GM23338 (cell line): ENCODE results near the gene TAOK2. TPM values are rescaled to one million over a fixed set of nuclear protein-coding genes. Genes with fewer than 3 reads are reported as not detected.
A peak's percentile ranks its signal among the peaks of the same experiment; 100 is the strongest.

Source experiments
- ATAC-seq: fragments of 200-7000 bp; cut with Tn5 transposase; 3 replicates; pipeline ENCODE4 v1.9.1; 2020
- DNase-seq: peaks from one replicate; pipeline ENCODE4 v3.0.0-alpha.2; 2015; ENCODE audit warnings: low spot score
- H2AFZ ChIP-seq: fragments of 200-600 bp; sonication (generic); 2 replicates; pipeline ENCODE4 v1.8.0; 2016; ENCODE audit warnings: antibody characterized with exemption, mild to moderate bottlenecking, moderate library complexity
- H3F3A ChIP-seq: fragments of 200-600 bp; sonication (generic); replicated peaks from 2 replicates; pipeline ENCODE4 v1.8.0; 2017; ENCODE audit warnings: antibody characterized with exemption, mixed run types, low read depth
- H3K27ac ChIP-seq: fragments of 200-600 bp; sonication (generic); 2 replicates; pipeline ENCODE4 v1.6.1; 2016; ENCODE audit warnings: low read depth
- H3K27me3 ChIP-seq: fragments of 200-600 bp; sonication (generic); 2 replicates; pipeline ENCODE4 v1.8.0; 2016; ENCODE audit warnings: mild to moderate bottlenecking, mixed run types, moderate library complexity; ENCODE audit not compliant: insufficient read depth
- H3K36me3 ChIP-seq: fragments of 200-600 bp; sonication (generic); 2 replicates; pipeline ENCODE4 v1.8.0; 2016; ENCODE audit warnings: mild to moderate bottlenecking; ENCODE audit not compliant: insufficient read depth
- H3K4me1 ChIP-seq: fragments of 200-600 bp; sonication (generic); 2 replicates; pipeline ENCODE4 v1.8.0; 2016; ENCODE audit warnings: mild to moderate bottlenecking, moderate library complexity; ENCODE audit not compliant: insufficient read depth
- H3K4me2 ChIP-seq: fragments of 200-600 bp; sonication (generic); 2 replicates; pipeline ENCODE4 v1.7.1; 2017; ENCODE audit warnings: mixed run types
- H3K4me3 ChIP-seq: fragments of 200-600 bp; sonication (generic); 2 replicates; pipeline ENCODE4 v1.6.1; 2016; ENCODE audit warnings: mixed run types
- H3K79me2 ChIP-seq: fragments of 200-600 bp; sonication (generic); replicated peaks from 2 replicates; pipeline ENCODE4 v1.8.0; 2017; ENCODE audit warnings: mild to moderate bottlenecking; ENCODE audit not compliant: insufficient read depth
- H3K9me2 ChIP-seq: fragments of 200-600 bp; sonication (generic); 2 replicates; pipeline ENCODE4 v1.8.0; 2017; ENCODE audit not compliant: insufficient read depth
- H4K20me1 ChIP-seq: fragments of 200-600 bp; sonication (generic); replicated peaks from 2 replicates; pipeline ENCODE4 v1.8.0; 2017; ENCODE audit warnings: mild to moderate bottlenecking; ENCODE audit not compliant: insufficient read depth
- H3K27ac Mint-ChIP-seq: 2 replicates; pipeline ENCODE4 v1.8.0; 2020; ENCODE audit warnings: inconsistent platforms, mild to moderate bottlenecking, moderate library complexity, mixed read lengths
- H3K27me3 Mint-ChIP-seq: 3 replicates; pipeline ENCODE4 v1.8.0; 2022; ENCODE audit warnings: low read depth, mild to moderate bottlenecking, moderate library complexity, mixed read lengths, inconsistent platforms; ENCODE audit not compliant: insufficient read depth, poor library complexity
- H3K36me3 Mint-ChIP-seq: 3 replicates; pipeline ENCODE4 v1.8.0; 2021; ENCODE audit warnings: low read depth, mild to moderate bottlenecking, inconsistent platforms, moderate library complexity, mixed read lengths
- H3K4me1 Mint-ChIP-seq: 3 replicates; pipeline ENCODE4 v1.8.0; 2020; ENCODE audit warnings: mild to moderate bottlenecking, inconsistent platforms, mixed read lengths
- H3K4me3 Mint-ChIP-seq: 3 replicates; pipeline ENCODE4 v1.8.0; 2021; ENCODE audit warnings: moderate library complexity, mild to moderate bottlenecking, inconsistent platforms, mixed read lengths
- H3K9me3 Mint-ChIP-seq: 3 replicates; pipeline ENCODE4 v1.8.0; 2020; ENCODE audit warnings: moderate library complexity, mild to moderate bottlenecking, inconsistent platforms, mixed read lengths
- CREB1 ChIP-seq: fragments of 250-450 bp; sonication (Bioruptor Pico); IDR thresholded peaks from 2 replicates; pipeline ENCODE4 v1.5.0; 2020; ENCODE audit warnings: low read depth, mild to moderate bottlenecking, moderate library complexity
- EZH2 ChIP-seq: fragments of 200-600 bp; sonication (generic); IDR thresholded peaks from one replicate; pipeline ENCODE4 v1.8.0; 2017; ENCODE audit warnings: antibody characterized with exemption, mild to moderate bottlenecking, low read depth; ENCODE audit not compliant: unreplicated experiment
- EZH2phosphoT487 ChIP-seq: fragments of 200-600 bp; sonication (generic); IDR thresholded peaks from one replicate; pipeline ENCODE4 v1.8.1; 2018; ENCODE audit warnings: antibody characterized with exemption; ENCODE audit not compliant: unreplicated experiment
- POLR2AphosphoS5 ChIP-seq: IDR thresholded peaks from 2 replicates; pipeline ENCODE4 v1.6.1; 2016; ENCODE audit warnings: antibody characterized with exemption, low read depth
- STAT1 ChIP-seq: IDR thresholded peaks from one replicate; pipeline ENCODE4 v1.6.1; 2016; ENCODE audit warnings: antibody characterized with exemption; ENCODE audit not compliant: unreplicated experiment
- long read RNA-seq: library from polyadenylated mRNA; unstranded; transcript quantifications from one replicate; pipeline ENCODE4 v2.0.0, GENCODE V29; 2020; ENCODE audit not compliant: unreplicated experiment
- polyA plus RNA-seq: library from polyadenylated mRNA; unstranded; fragments of >200 nt; fragmentation: Nextera tagmentation; extraction: Ambion mirVana; gene quantifications from 2 replicates; pipeline ENCODE4 v1.2.1, GENCODE V29; 2016
- total RNA-seq: library from RNA; depleted of rRNA; stranded (reverse); fragments of >200 nt; shearing (Covaris generic); gene quantifications from 2 replicates; pipeline ENCODE4 v1.2.3, GENCODE V29; 2014; rRNA removed
- TF ChIP-seq, protein P1 (sequence below): fragments of 250-450 bp; sonication (Bioruptor Pico); IDR thresholded peaks from 2 replicates; pipeline ENCODE4 v1.5.0; 2020; ENCODE audit warnings: mild to moderate bottlenecking, moderate library complexity
- TF ChIP-seq, protein P2 (sequence below): IDR thresholded peaks from 2 replicates; pipeline ENCODE4 v1.6.1; 2016; ENCODE audit warnings: antibody characterized with exemption
- TF ChIP-seq, protein P3 (sequence below): IDR thresholded peaks from one replicate; pipeline ENCODE4 v1.6.1; 2018; ENCODE audit warnings: antibody characterized with exemption; ENCODE audit not compliant: unreplicated experiment

The TAOK2 gene
- total RNA-seq, result 36.5 and 45.2 TPM in 2 replicates
- 8.8 and 10.1 TPM in 2 replicates for polyA plus RNA-seq
- long read RNA-seq, partial matches to known transcripts, result 0 of 1 reads
- long read RNA-seq, other reads (novel, unspliced or antisense), result 1 of 1 reads

DNA sequence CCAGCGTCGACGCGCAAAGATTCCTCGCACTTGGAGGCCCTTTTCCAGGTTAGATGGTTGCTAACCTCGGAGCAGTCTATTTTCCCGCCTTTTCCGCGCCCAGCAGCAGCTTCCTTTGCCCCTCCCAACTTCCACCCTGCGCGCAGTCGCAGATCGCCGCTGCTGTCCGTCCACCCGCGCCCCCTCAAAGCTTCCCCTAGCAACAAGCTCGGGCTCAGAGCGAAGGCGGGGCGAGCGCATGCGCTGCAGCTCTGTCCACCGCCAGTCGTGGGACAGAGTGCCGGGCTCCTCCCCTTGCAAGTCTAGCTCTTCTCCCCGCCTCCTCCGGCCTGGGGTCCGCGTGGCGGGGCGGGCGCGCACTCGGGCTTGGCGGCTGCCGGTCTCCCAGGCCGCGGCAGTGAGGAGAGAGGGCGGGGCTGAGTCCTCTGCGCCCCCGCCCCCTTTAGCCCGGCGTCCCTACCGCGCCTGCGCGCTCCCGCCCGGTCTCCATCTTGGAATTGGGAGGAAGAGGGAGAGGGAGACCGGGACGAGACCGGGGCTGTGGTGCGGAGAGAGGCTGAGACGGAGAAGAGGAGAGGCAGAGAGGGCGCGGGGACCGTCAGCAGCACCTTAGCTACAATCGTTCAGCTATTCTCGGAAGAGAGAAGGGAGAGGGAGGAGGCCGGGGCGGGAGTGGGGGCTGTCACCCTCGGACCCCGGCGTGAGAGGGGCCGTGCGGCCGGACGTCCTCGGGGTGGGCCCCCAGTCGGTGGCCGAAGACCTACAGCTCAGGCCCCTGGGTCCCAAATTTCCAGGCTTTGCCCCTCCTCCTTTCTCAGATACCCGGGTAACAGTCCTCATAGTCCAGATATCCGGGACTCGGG, at the start of gene TAOK2:
Gene TAOK2 (plus strand): TSS at position 485 of the 863 bp plus-strand sequence. CDS start 3,905 bp downstream, outside the sequence.
- peaks cover 29% of the 10 kb centered on the region for H3K4me1 Mint-ChIP-seq
- H3K27me3 ChIP-seq, result peaks cover 16% of the 10 kb centered on the region
- peaks cover 23% of the 10 kb centered on the region; the same call in 1 of the 2 replicates for H3F3A ChIP-seq
- peak within 1 kb of the TSS; percentile 100 for H3K4me2 ChIP-seq
- H3K9me2 ChIP-seq, result peaks cover 4% of the 10 kb centered on the region; the same call in 1 of the 2 replicates
- DNase-seq (peak; percentile 99), ATAC-seq (peak; percentile 95)
- H3K27ac ChIP-seq, result peak within 1 kb of the TSS; percentile 74
- H3K9me3 Mint-ChIP-seq, result peaks cover 21% of the 10 kb centered on the region
- peak within 1 kb of the TSS; percentile 97 for H3K4me3 Mint-ChIP-seq
- peaks cover 40% of the 10 kb centered on the region for H3K36me3 Mint-ChIP-seq
- H3K4me3 ChIP-seq, result peak within 1 kb of the TSS; percentile 98
- H3K4me1 ChIP-seq, result peaks cover 27% of the 10 kb centered on the region
- H3K36me3 ChIP-seq, result peaks cover 13% of the 10 kb centered on the region
- H3K79me2 ChIP-seq, result peaks cover 37% of the 10 kb centered on the region
- peaks cover 17% of the 10 kb centered on the region for H4K20me1 ChIP-seq
- H3K27ac Mint-ChIP-seq, result peak within 1 kb of the TSS; percentile 92
- TF ChIP-seq STAT1 (no peak), EZH2phosphoT487 (no peak), POLR2AphosphoS5 (peak; percentile 96), EZH2 (no peak), CREB1 (CRISPR knock-in tag) (peak; percentile 22; the same call in 1 of the 2 replicates)
- TF ChIP-seq, protein P1, sequence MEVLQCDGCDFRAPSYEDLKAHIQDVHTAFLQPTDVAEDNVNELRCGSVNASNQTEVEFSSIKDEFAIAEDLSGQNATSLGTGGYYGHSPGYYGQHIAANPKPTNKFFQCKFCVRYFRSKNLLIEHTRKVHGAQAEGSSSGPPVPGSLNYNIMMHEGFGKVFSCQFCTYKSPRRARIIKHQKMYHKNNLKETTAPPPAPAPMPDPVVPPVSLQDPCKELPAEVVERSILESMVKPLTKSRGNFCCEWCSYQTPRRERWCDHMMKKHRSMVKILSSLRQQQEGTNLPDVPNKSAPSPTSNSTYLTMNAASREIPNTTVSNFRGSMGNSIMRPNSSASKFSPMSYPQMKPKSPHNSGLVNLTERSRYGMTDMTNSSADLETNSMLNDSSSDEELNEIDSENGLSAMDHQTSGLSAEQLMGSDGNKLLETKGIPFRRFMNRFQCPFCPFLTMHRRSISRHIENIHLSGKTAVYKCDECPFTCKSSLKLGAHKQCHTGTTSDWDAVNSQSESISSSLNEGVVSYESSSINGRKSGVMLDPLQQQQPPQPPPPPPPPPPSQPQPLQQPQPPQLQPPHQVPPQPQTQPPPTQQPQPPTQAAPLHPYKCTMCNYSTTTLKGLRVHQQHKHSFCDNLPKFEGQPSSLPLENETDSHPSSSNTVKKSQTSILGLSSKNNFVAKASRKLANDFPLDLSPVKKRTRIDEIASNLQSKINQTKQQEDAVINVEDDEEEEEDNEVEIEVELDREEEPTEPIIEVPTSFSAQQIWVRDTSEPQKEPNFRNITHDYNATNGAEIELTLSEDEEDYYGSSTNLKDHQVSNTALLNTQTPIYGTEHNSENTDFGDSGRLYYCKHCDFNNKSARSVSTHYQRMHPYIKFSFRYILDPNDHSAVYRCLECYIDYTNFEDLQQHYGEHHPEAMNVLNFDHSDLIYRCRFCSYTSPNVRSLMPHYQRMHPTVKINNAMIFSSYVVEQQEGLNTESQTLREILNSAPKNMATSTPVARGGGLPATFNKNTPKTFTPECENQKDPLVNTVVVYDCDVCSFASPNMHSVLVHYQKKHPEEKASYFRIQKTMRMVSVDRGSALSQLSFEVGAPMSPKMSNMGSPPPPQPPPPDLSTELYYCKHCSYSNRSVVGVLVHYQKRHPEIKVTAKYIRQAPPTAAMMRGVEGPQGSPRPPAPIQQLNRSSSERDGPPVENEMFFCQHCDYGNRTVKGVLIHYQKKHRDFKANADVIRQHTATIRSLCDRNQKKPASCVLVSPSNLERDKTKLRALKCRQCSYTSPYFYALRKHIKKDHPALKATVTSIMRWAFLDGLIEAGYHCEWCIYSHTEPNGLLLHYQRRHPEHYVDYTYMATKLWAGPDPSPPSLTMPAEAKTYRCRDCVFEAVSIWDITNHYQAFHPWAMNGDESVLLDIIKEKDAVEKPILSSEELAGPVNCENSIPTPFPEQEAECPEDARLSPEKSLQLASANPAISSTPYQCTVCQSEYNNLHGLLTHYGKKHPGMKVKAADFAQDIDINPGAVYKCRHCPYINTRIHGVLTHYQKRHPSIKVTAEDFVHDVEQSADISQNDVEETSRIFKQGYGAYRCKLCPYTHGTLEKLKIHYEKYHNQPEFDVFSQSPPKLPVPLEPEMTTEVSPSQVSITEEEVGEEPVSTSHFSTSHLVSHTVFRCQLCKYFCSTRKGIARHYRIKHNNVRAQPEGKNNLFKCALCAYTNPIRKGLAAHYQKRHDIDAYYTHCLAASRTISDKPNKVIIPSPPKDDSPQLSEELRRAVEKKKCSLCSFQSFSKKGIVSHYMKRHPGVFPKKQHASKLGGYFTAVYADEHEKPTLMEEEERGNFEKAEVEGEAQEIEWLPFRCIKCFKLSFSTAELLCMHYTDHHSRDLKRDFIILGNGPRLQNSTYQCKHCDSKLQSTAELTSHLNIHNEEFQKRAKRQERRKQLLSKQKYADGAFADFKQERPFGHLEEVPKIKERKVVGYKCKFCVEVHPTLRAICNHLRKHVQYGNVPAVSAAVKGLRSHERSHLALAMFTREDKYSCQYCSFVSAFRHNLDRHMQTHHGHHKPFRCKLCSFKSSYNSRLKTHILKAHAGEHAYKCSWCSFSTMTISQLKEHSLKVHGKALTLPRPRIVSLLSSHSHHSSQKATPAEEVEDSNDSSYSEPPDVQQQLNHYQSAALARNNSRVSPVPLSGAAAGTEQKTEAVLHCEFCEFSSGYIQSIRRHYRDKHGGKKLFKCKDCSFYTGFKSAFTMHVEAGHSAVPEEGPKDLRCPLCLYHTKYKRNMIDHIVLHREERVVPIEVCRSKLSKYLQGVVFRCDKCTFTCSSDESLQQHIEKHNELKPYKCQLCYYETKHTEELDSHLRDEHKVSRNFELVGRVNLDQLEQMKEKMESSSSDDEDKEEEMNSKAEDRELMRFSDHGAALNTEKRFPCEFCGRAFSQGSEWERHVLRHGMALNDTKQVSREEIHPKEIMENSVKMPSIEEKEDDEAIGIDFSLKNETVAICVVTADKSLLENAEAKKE (CRISPR knock-in tag), result no peak
- TF ChIP-seq, protein P2, sequence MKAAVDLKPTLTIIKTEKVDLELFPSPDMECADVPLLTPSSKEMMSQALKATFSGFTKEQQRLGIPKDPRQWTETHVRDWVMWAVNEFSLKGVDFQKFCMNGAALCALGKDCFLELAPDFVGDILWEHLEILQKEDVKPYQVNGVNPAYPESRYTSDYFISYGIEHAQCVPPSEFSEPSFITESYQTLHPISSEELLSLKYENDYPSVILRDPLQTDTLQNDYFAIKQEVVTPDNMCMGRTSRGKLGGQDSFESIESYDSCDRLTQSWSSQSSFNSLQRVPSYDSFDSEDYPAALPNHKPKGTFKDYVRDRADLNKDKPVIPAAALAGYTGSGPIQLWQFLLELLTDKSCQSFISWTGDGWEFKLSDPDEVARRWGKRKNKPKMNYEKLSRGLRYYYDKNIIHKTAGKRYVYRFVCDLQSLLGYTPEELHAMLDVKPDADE, result peak; percentile 51
- TF ChIP-seq, protein P3, sequence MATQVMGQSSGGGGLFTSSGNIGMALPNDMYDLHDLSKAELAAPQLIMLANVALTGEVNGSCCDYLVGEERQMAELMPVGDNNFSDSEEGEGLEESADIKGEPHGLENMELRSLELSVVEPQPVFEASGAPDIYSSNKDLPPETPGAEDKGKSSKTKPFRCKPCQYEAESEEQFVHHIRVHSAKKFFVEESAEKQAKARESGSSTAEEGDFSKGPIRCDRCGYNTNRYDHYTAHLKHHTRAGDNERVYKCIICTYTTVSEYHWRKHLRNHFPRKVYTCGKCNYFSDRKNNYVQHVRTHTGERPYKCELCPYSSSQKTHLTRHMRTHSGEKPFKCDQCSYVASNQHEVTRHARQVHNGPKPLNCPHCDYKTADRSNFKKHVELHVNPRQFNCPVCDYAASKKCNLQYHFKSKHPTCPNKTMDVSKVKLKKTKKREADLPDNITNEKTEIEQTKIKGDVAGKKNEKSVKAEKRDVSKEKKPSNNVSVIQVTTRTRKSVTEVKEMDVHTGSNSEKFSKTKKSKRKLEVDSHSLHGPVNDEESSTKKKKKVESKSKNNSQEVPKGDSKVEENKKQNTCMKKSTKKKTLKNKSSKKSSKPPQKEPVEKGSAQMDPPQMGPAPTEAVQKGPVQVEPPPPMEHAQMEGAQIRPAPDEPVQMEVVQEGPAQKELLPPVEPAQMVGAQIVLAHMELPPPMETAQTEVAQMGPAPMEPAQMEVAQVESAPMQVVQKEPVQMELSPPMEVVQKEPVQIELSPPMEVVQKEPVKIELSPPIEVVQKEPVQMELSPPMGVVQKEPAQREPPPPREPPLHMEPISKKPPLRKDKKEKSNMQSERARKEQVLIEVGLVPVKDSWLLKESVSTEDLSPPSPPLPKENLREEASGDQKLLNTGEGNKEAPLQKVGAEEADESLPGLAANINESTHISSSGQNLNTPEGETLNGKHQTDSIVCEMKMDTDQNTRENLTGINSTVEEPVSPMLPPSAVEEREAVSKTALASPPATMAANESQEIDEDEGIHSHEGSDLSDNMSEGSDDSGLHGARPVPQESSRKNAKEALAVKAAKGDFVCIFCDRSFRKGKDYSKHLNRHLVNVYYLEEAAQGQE, result no peak
- H2AFZ ChIP-seq, result peak within 1 kb of the TSS; percentile 84
- H3K27me3 Mint-ChIP-seq, result peaks cover 18% of the 10 kb centered on the region
